SHP77 treated with DMSO at 0.1 percent for 48 hours (cell line): Measurements from ENCODE around the gene SUMO1.

Source experiments
- DNase-seq: peaks from one replicate; lab custom pipeline; 2025; lab: John Stamatoyannopoulos, UW

SUMO1 gene

GRCh38 chr2:202201220-202202160 is 36.9 kb downstream of the SUMO1 start:
- no peak for DNase-seq

DNA sequence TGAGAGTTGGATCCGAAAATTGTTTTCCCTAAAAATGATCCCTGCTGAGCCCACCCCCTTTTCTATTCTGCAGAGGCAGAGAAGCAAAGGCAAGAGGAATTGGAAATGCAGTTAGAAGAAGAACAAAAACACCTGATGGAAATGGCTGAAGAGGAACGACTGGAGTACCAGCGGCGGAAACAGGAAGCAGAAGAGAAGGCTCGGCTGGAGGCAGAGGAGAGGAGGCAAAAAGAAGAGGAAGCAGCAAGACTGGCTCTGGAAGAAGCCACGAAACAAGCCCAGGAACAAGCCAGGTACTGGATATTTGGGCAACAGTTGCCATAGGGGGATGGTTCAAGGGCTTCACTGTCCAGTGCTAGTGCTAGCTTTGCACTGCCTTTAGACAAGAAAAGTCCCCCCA is 41.7 kb downstream of the SUMO1 start:
- DNase-seq, result no peak

DNA sequence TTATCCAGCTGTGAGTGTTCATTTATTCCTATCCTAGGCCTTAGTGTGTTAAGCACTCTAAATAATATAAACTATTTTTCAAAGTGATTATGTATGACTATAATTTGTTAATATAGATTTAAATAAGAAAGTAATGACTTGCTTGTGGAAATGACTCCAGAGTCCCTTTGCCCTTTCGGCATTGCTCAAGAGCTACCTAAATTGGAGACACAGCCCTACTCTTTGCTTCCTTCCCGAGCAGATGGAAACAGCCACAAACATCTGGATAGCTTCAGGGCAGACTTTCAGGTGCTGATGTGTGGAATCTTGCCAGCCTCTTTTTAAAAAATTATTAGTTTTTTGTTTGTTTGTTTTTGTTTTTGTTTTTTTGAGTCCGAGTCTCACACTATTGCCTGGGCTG is 44.0 kb downstream of the SUMO1 start:
- no peak for DNase-seq

- DNase-seq, result no peak
Measured at GRCh38 chr2:202193881-202194353, 44.5 kb downstream of the SUMO1 start.

- DNase-seq, result no peak
Measured at GRCh38 chr2:202193305-202193704, 45.1 kb downstream of the SUMO1 start.

DNA sequence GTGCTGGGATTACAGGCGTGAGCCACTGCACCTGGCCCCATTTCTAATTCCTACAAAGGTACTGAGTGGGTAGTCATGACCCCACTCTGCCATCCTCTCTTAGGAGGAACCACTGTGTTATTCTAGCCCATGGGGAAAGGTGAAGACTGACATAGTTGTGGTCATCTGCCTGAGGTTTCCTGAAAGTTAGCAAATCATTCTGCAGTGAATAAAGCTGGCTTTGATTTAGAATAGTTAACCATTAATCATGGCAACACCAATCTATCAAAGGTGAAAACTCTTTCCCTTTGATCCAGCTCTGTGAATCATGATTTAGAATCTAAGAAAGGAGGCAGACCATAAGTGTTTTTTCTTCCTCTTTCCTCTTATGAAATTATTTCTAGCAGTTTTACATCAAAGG is 50.8 kb downstream of the SUMO1 start:
- no peak for DNase-seq

DNA sequence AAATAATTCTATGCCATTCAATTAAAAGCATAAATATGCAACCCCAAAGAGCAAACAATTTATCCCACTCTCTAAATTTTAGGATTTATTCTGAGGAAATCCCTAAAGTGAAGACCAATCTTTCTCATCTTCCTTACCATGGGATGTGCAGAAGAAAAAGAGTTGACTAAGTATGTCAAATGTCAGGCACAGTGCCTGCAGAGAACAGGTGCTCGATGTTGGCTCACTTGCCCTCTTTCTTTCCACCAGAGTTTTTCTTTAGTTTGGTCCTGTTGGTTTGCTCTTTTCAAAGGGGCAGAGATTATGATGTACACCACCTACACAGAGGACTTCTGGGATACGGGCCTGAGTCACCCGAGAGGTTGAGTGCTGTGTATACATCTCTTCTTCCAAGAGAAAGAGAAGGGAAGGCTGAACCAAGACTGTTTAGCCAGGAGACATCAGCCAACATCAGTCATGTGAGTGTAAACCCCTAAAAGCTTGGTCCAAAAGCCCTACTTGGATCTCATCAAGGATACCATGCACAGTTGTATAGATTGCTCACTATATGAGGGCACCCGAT is 51.7 kb downstream of the SUMO1 start:
- DNase-seq, result no peak

- no peak for DNase-seq
Measured at GRCh38 chr2:202185156-202185555, 53.2 kb downstream of the SUMO1 start.

DNA sequence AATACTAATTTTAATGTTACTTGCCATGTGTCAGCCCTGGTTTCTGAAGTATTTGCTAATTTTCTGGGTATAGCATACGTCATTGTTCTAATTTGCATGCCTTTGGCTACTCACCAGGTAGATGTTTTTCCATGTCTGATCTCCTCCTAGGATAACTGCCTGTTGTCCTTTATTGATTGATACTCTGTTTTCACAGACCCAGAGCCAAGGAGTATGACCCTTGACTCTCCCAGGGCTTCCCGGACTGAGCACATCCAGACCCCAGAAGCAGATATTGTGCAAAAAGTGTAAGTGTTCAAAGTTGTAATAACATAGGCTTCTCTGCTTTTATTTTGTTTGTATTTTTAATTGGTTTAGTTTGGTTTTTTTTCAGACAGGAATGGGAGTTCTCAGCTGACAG is 53.8 kb downstream of the SUMO1 start:
- no peak for DNase-seq

- DNase-seq, result peak; percentile 22
Measured at GRCh38 chr2:202178346-202178958, 59.9 kb downstream of the SUMO1 start.

DNA sequence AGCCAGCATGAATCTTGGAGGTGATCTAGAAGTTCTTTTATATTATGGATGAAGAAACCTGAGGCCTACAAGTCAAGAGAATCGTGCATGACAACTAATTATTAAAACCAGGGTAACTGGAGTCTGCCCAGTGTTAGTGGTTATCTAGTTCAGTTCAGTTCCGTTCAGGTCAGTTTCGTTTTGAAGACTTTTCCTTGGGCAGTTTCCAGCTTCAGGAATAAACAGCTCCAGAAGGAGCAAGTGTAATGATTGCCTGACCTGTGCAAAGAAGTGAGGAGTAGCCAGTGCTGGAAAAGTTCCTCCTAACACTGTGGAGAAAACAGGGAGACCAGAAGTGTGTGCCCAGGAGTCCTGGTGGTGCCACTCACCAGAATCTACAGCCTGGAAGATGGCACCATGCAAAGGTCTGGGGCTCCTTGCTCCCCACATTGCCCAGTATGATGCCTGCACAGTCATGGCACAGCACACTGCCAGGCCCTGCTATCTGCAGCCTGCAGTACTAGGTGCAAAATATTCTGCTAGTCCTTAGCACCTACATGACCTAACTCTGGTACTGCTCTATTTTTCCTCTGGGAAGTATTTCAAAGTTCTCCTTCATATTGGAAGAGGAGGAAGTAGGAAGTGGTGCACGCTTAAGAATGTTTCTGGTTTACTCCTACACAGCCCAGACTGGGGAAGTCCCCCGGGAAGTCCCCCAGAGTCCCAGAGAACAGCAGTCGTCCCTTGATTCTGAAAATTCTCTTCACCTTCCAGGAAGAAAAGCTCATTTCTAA is 65.8 kb downstream of the SUMO1 start:
- no peak for DNase-seq

- no peak for DNase-seq
Measured at GRCh38 chr2:202171241-202171825, 67.1 kb downstream of the SUMO1 start.

- DNase-seq, result no peak
Measured at GRCh38 chr2:202169832-202170424, 68.5 kb downstream of the SUMO1 start.

- no peak for DNase-seq
Measured at GRCh38 chr2:202169131-202169530, 69.3 kb downstream of the SUMO1 start.

GRCh38 chr2:202165945-202166344 is 72.5 kb downstream of the SUMO1 start:
- no peak for DNase-seq

GRCh38 chr2:202165208-202165607 is 73.2 kb downstream of the SUMO1 start:
- no peak for DNase-seq

DNA sequence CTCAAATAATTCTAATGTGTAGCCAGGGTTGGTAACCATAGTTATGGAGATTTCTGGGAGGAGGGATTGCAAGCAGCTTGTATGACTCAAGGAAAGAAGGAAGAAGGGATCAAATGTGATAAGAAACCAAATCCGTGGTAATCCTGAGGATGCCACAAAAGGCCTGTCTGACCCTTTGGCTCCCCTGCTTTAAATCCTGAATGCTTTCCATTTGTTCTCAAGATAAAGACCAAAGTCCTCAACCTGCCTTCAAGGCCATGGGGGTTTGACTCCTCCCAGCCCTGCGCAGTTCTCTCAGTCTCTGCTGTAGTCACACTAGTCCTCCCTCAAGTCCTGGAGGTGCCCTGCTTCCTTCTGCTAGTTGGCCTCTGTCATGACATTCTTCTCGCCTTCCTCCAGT is 74.0 kb downstream of the SUMO1 start:
- DNase-seq, result no peak

GRCh38 chr2:202161151-202161835 is 77.1 kb downstream of the SUMO1 start:
- no peak for DNase-seq

GRCh38 chr2:202158796-202159195 is 79.6 kb downstream of the SUMO1 start:
- DNase-seq, result no peak

DNA sequence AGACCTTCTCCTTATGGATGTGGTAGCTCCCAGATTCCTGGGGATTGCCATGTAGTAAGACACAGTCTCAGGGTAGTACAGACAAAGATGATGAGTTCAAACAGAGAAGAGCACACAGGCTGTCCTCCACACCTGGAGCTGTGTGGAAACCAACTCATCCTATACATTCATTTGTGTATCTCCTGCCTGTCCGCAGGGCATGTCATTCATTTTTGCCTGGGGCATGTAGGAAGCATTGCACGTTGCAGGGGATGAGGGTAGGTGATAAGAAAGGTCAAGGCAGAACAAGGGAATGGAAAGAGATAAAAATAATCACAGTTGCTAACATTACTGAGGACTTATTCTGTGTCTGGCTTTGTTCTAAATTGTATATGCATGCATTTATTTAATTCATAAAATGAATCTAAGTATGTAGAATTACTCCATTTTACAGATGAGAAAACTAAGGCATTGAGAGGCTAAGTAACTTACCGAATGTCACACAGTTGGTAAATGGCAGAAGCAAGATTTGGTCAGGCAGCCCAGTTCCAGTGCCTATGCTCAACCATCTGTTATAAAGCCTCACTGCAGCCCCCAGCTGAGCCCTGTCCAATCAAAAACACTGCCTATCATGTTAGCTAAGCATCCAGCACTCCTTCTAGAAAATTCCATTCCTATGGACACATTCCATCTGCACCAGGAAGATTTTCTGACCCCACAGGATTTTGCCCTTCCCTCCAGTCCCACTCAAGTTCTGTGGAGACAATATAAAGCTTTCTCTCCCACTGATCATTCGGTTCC is 81.0 kb downstream of the SUMO1 start:
- no peak for DNase-seq
